K562 (cell line): ENCODE measurements around the gene EVPL. TPM values are rescaled to one million over a fixed set of nuclear protein-coding genes. Genes with fewer than 3 reads are reported as not detected.

Source experiments
- CBFB ChIP-seq: sonication (generic); formaldehyde crosslinking; IDR thresholded peaks from 2 replicates; pipeline ENCODE4 v1.4.0; 2020; ENCODE audit warnings: mild to moderate bottlenecking, missing genetic modification reagents
- CUX1 ChIP-seq: fragments of 200-800 bp; sonication (Bioruptor generic); IDR thresholded peaks from 2 replicates; pipeline ENCODE4 v1.6.1; 2016; ENCODE audit warnings: missing genetic modification characterization, missing compliant biosample characterization
- ETV6 ChIP-seq, 3 experiments: fragments of 150-350 bp in 1 of 3; sonication (generic) in 1 of 3; formaldehyde crosslinking in 1 of 3; IDR thresholded peaks; 2 replicates each; pipeline versions ENCODE4 v1.6.1 to v1.8.0; 2014 to 2022; ENCODE audit warnings: borderline replicate concordance in 2 of 3, low read depth in 2 of 3, antibody characterized with exemption in 1 of 3, low read length in 1 of 3, mild to moderate bottlenecking in 1 of 3, missing genetic modification reagents in 1 of 3
- GTF2E2 ChIP-seq: fragments of 200-800 bp; sonication (Bioruptor generic); IDR thresholded peaks from 2 replicates; pipeline ENCODE4 v1.6.1; 2016; ENCODE audit warnings: missing genetic modification characterization, missing compliant biosample characterization
- SRSF9 ChIP-seq: fragments of 200-400 bp; formaldehyde crosslinking; IDR thresholded peaks from 2 replicates; pipeline ENCODE4 v1.6.1; 2017; ENCODE audit warnings: low read depth, low read length, borderline replicate concordance
- STAG1 ChIP-seq: sonication (generic); formaldehyde crosslinking; IDR thresholded peaks from 2 replicates; pipeline ENCODE4 v1.5.0; 2020; ENCODE audit warnings: missing genetic modification reagents, borderline replicate concordance
- THRB ChIP-seq: fragments of 450-650 bp; formaldehyde crosslinking; conservative IDR thresholded peaks from 2 replicates; pipeline ENCODE4 v1.4.0; 2022; ENCODE audit warnings: mild to moderate bottlenecking, missing genetic modification characterization
- ZNF212 ChIP-seq: fragments of 450-650 bp; formaldehyde crosslinking; IDR thresholded peaks from 2 replicates; pipeline ENCODE4 v1.4.0; 2020; ENCODE audit warnings: mild to moderate bottlenecking
- ZNF253 ChIP-seq: fragments of 250-450 bp; sonication (Bioruptor Pico); conservative IDR thresholded peaks from 2 replicates; pipeline ENCODE4 v1.6.1; 2021; ENCODE audit warnings: mild to moderate bottlenecking
- ZNF263 ChIP-seq: sonication (generic); formaldehyde crosslinking; IDR thresholded peaks from 2 replicates; pipeline ENCODE4 v1.8.0; 2022; ENCODE audit warnings: mild to moderate bottlenecking, missing genetic modification reagents, borderline replicate concordance
- polyA plus RNA-seq, 8 experiments: library from polyadenylated mRNA; depleted of rRNA in 4 of 8; stranded (reverse) in 5 of 8; unstranded in 3 of 8; fragments of >200 nt; fragmentation: Nextera tagmentation in 2 of 8; fragmentation: Illumina TruSeq in 1 of 8; extraction: Ambion mirVana in 2 of 8; extraction: Trizol in 1 of 8; gene quantifications; 2 replicates each; pipeline versions ENCODE4 v1.2.1 to v1.2.3, GENCODE V29; 2011 to 2014; ENCODE audit warnings: inconsistent platforms in 1 of 8, missing spikeins in 1 of 8
- total RNA-seq, 7 experiments: library from RNA; depleted of rRNA in 6 of 7; stranded (reverse); fragments of >200 nt in 6 of 7; fragmentation: Illumina TruSeq in 2 of 7; extraction: Trizol in 2 of 7; gene quantifications; 2 replicates each; pipeline versions ENCODE4 v1.2.1 to v1.2.3, GENCODE V29; 2011 to 2021; ENCODE audit warnings: low replicate concordance in 1 of 7
- TF ChIP-seq, protein P1 (sequence below): fragments of 150-350 bp; IDR thresholded peaks from 2 replicates; pipeline ENCODE4 v1.6.1; 2014; ENCODE audit warnings: low read depth, mild to moderate bottlenecking, low read length, borderline replicate concordance

EVPL gene
- total and polyA plus RNA-seq, 9 of the 15 experiments (the other 6 are each of a cell fraction or from before 2014, with no cell fraction given) = 0.08 to 0.18 (median 0.16) TPM; not detected in 5

GRCh38 chr17:75978938-75979704 lies 48.0 kb downstream of the EVPL start, which contains the start of the genes ACOX1 and TEN1 (continued):
- TF ChIP-seq CUX1 (CRISPR knock-in tag) = no peak
- TF ChIP-seq, protein P1, sequence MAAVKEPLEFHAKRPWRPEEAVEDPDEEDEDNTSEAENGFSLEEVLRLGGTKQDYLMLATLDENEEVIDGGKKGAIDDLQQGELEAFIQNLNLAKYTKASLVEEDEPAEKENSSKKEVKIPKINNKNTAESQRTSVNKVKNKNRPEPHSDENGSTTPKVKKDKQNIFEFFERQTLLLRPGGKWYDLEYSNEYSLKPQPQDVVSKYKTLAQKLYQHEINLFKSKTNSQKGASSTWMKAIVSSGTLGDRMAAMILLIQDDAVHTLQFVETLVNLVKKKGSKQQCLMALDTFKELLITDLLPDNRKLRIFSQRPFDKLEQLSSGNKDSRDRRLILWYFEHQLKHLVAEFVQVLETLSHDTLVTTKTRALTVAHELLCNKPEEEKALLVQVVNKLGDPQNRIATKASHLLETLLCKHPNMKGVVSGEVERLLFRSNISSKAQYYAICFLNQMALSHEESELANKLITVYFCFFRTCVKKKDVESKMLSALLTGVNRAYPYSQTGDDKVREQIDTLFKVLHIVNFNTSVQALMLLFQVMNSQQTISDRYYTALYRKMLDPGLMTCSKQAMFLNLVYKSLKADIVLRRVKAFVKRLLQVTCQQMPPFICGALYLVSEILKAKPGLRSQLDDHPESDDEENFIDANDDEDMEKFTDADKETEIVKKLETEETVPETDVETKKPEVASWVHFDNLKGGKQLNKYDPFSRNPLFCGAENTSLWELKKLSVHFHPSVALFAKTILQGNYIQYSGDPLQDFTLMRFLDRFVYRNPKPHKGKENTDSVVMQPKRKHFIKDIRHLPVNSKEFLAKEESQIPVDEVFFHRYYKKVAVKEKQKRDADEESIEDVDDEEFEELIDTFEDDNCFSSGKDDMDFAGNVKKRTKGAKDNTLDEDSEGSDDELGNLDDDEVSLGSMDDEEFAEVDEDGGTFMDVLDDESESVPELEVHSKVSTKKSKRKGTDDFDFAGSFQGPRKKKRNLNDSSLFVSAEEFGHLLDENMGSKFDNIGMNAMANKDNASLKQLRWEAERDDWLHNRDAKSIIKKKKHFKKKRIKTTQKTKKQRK = no peak; the same call in 1 of the 2 replicates
- TF ChIP-seq GTF2E2 = no peak; the same call in 1 of the 2 replicates
- no peak for TF ChIP-seq ZNF212 (CRISPR knock-in tag)
- no peak for TF ChIP-seq STAG1 (CRISPR knock-in tag)
- peak; percentile 41; the same call in 1 of the 2 replicates for TF ChIP-seq ZNF263 (CRISPR knock-in tag)
- TF ChIP-seq ZNF253 (CRISPR knock-in tag) = no peak
- no peak for TF ChIP-seq CBFB (CRISPR knock-in tag)
- TF ChIP-seq THRB (CRISPR knock-in tag) = no peak
- no peak for TF ChIP-seq SRSF9
- TF ChIP-seq ETV6 (IDR thresholded peaks at IDR 0.05; ENCODE audit: borderline replicate concordance in 1 of 2, low read depth in 2 of 2, low read length in 1 of 2) = no peak
- no peak for TF ChIP-seq ETV6 (CRISPR knock-in tag; IDR thresholded peaks at IDR 0.05; ENCODE audit: borderline replicate concordance)
